Keratinocyte (primary cell): ENCODE measurements around the gene KANSL1. TPM values are rescaled to one million over a fixed set of nuclear protein-coding genes. Genes with fewer than 3 reads are reported as not detected.

Source experiments
- DNase-seq: peaks from one replicate; pipeline ENCODE4 v3.0.0-alpha.2; 2011; ENCODE audit warnings: low read depth, missing footprints, low spot score
- FAIRE-seq: peaks from 2 replicates; lab custom pipeline; 2011; peaks lifted over from hg19 to GRCh38; lab: Jason Lieb, UNC
- H2AFZ ChIP-seq: 2 replicates; pipeline ENCODE4 v1.6.0; 2012; ENCODE audit warnings: low read length, control low read depth, inconsistent platforms; ENCODE audit not compliant: control insufficient read depth
- H3K27ac ChIP-seq: 2 replicates; pipeline ENCODE4 v1.5.1; 2011; ENCODE audit warnings: low read length; ENCODE audit not compliant: control insufficient read depth, insufficient read depth
- H3K27me3 ChIP-seq: 3 replicates; pipeline ENCODE4 v1.6.0; 2011; ENCODE audit warnings: low read length; ENCODE audit not compliant: control insufficient read depth, insufficient read depth; ENCODE audit errors: extremely low read depth
- H3K36me3 ChIP-seq, 2 experiments: 2 replicates in 1 of 2; 3 replicates in 1 of 2; pipeline ENCODE4 v1.5.1; 2011; ENCODE audit warnings: low read length in 2 of 2, mild to moderate bottlenecking in 1 of 2; ENCODE audit not compliant: control insufficient read depth in 2 of 2, insufficient read depth in 2 of 2; ENCODE audit errors: extremely low read depth in 1 of 2
- H3K4me1 ChIP-seq: 3 replicates; pipeline ENCODE4 v1.5.1; 2011; ENCODE audit warnings: low read length; ENCODE audit not compliant: control insufficient read depth, insufficient read depth; ENCODE audit errors: extremely low read depth
- H3K4me2 ChIP-seq: 3 replicates; pipeline ENCODE4 v1.6.0; 2011; ENCODE audit warnings: low read depth, low read length; ENCODE audit not compliant: control insufficient read depth, insufficient read depth; ENCODE audit errors: extremely low read depth
- H3K4me3 ChIP-seq, 3 experiments: fragments of 200-600 bp in 1 of 3; sonication (generic) in 1 of 3; 2 replicates in 2 of 3; 3 replicates in 1 of 3; pipeline ENCODE4 v1.5.1; 2011 to 2016; ENCODE audit warnings: low read length in 3 of 3, mild to moderate bottlenecking in 3 of 3, control low read depth in 2 of 3, inconsistent platforms in 1 of 3, low read depth in 1 of 3, mixed read lengths in 1 of 3, mixed run types in 1 of 3, moderate library complexity in 1 of 3; ENCODE audit not compliant: control insufficient read depth in 2 of 3, insufficient read depth in 2 of 3; ENCODE audit errors: extremely low read depth in 1 of 3
- H3K79me2 ChIP-seq: 2 replicates; pipeline ENCODE4 v1.6.0; 2012; ENCODE audit warnings: low read length; ENCODE audit not compliant: control insufficient read depth, insufficient read depth
- H3K9ac ChIP-seq: 3 replicates; pipeline ENCODE4 v1.6.0; 2011; ENCODE audit warnings: low read length; ENCODE audit not compliant: control insufficient read depth, insufficient read depth; ENCODE audit errors: extremely low read depth
- H3K9me1 ChIP-seq: 3 replicates; pipeline ENCODE4 v1.6.0; 2011; ENCODE audit warnings: low read length; ENCODE audit not compliant: control insufficient read depth, insufficient read depth; ENCODE audit errors: extremely low read depth
- H3K9me3 ChIP-seq: 2 replicates; pipeline ENCODE4 v1.5.1; 2012; ENCODE audit warnings: low read depth, low read length; ENCODE audit not compliant: control insufficient read depth
- H4K20me1 ChIP-seq: 3 replicates; pipeline ENCODE4 v1.6.0; 2011; ENCODE audit warnings: low read length; ENCODE audit not compliant: control insufficient read depth, insufficient read depth; ENCODE audit errors: extremely low read depth
- CTCF ChIP-seq, 3 experiments: IDR thresholded peaks in 1 of 3; conservative IDR thresholded peaks in 1 of 3; optimal IDR thresholded peaks in 1 of 3; 2 replicates in 2 of 3; 3 replicates in 1 of 3; pipeline versions ENCODE3 to v1.5.1; 2011; ENCODE audit warnings: low read length in 3 of 3, mild to moderate bottlenecking in 3 of 3, moderate library complexity in 2 of 3, control low read depth in 1 of 3, inconsistent platforms in 1 of 3; ENCODE audit not compliant: insufficient read depth in 2 of 3; ENCODE audit errors: extremely low read depth in 1 of 3
- EZH2 ChIP-seq: IDR thresholded peaks from one replicate; pipeline ENCODE4 v1.6.1; 2012; ENCODE audit warnings: inconsistent platforms, mild to moderate bottlenecking, low read length, moderate library complexity
- dilution Hi-C: fragments of 300-500 bp; cut with MboI; formaldehyde crosslinking; loops from one replicate; pipeline ENCODE4 v1.7.0; 2020; ENCODE audit warnings: low sequenced_read_pairs; ENCODE audit not compliant: extremely low pct_ligation_motif_present
- polyA plus RNA-seq, 5 experiments: library from polyadenylated mRNA; depleted of rRNA in 3 of 5; stranded (reverse) in 3 of 5; stranded (forward) in 1 of 5; unstranded in 1 of 5; fragments of >200 nt; gene quantifications; 1 replicate in 1 of 5; 2 replicates in 3 of 5; 3 replicates in 1 of 5; pipeline versions ENCODE4 v1.2.1 to v1.2.3, GENCODE V29; 2011 to 2012; ENCODE audit warnings: missing spikeins in 2 of 5, low read depth in 1 of 5, low replicate concordance in 1 of 5

The KANSL1 gene
- polyA plus RNA-seq, 1 donor (not counting 4 experiments of a cell fraction or from before 2014, with no cell fraction given), result 17.6 TPM

- Histone ChIP-seq H3K27me3 (no peaks in the 10 kb centered on the region), H3K9me1 (peaks cover 6% of the 10 kb centered on the region), H3K4me3 (peak overlapping the region; percentile 65 to 93 (median 65)), H3K4me2 (peak overlapping the region; percentile 80), H2AFZ (peak overlapping the region; percentile 82), H3K36me3 (peaks cover 3 to 9% of the 10 kb centered on the region in 2 experiments), H3K4me1 (peaks cover 27% of the 10 kb centered on the region), H3K9me3 (no peaks in the 10 kb centered on the region), H3K9ac (peak overlapping the region; percentile 99), H3K79me2 (peaks cover 80% of the 10 kb centered on the region), H4K20me1 (peaks cover 17% of the 10 kb centered on the region), H3K27ac (peak overlapping the region; percentile 85)
- DNase-seq, result peak; percentile 71
- no peak for FAIRE-seq
- TF ChIP-seq CTCF (optimal IDR thresholded peaks at IDR 0.05 in 1 of 3, IDR thresholded peaks at IDR 0.05 in 1 of 3, conservative IDR thresholded peaks at IDR 0.05 in 1 of 3; ENCODE audit: extremely low read depth in 1 of 3, insufficient read depth in 2 of 3, low read length in 3 of 3), result no peak
- no peak for TF ChIP-seq EZH2
- dilution Hi-C loops, result no loop called here
Observed at GRCh38 chr17:46193626-46194392, 580 bp upstream of the KANSL1 start.

- peaks cover 3 to 9% of the 10 kb centered on the region in 2 experiments for H3K36me3 ChIP-seq
- H3K4me2 ChIP-seq, result peak overlapping the region; percentile 98
- H3K27me3 ChIP-seq, result no peaks in the 10 kb centered on the region
- peak overlapping the region; percentile 65 to 99 (median 98) for H3K4me3 ChIP-seq
- H4K20me1 ChIP-seq, result peaks cover 22% of the 10 kb centered on the region
- dilution Hi-C loops, result no loop called here
- TF ChIP-seq CTCF (optimal IDR thresholded peaks at IDR 0.05 in 1 of 3, IDR thresholded peaks at IDR 0.05 in 1 of 3, conservative IDR thresholded peaks at IDR 0.05 in 1 of 3; ENCODE audit: extremely low read depth in 1 of 3, insufficient read depth in 2 of 3, low read length in 3 of 3) (no peak), EZH2 (no peak)
- peak overlapping the region; percentile 99 for H3K27ac ChIP-seq
- H3K9ac ChIP-seq, result peak overlapping the region; percentile 99
- peaks cover 6% of the 10 kb centered on the region for H3K9me1 ChIP-seq
- no peaks in the 10 kb centered on the region for H3K9me3 ChIP-seq
- FAIRE-seq (no peak), DNase-seq (no peak)
- peaks cover 81% of the 10 kb centered on the region for H3K79me2 ChIP-seq
- peaks cover 27% of the 10 kb centered on the region for H3K4me1 ChIP-seq
- H2AFZ ChIP-seq, result no peak overlapping the region
Observed at GRCh38 chr17:46192439-46193150, 634 bp downstream of the KANSL1 start.
